ENCODE results near the gene NOP9.

Gene NOP9

DNA sequence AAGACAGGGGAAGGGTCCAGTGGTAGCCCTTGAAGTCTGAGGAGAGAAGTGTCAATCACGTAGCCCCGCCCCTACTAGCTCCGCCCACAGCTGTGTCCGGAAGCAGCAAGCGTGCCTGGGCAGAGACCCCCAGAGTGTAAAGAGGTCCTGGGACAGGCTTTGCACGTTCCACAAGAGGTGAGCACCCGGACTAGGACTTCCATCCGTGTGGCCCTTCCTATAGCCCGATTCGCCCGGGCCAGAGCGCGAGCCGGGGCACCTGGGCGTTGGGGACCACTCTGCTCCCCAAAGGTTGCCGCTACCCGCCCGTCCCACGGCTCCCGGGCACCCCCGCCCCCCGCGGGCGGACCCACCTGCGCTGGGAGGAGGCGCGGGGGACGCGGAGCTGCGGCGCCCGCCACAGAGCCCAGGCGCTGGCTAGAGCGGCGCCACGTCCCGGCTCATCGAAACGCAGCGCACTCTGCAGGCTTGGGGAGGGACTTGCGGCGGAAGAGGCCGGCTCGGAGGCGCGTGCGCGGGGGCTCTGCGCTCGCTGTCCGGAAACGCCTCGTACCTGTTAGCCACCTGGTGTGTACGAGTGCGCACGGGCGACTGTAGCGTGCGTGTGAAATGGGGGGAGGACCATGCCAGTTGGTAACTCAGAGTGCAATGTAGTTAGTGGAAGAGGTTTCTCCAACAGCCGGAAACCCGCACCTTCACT is 28.4 kb upstream of the NOP9 start, which contains the start of gene RABGGTA:
RABGGTA (minus strand) TSS at position 464 of the 700 bp plus-strand sequence. CDS start 482 bp downstream, outside the sequence.
- Histone ChIP-seq H3K79me2 (ENCODE audit: control insufficient read depth, insufficient read depth, low read length) (no peaks in the 10 kb centered on the region), H4K8ac (ENCODE audit: low read depth, low read length) (peak within 1 kb of the TSS; percentile 91), H3K79me1 (ENCODE audit: low read length) (no peaks in the 10 kb centered on the region), H3K27me3 (ENCODE audit: insufficient read depth, low read length, poor library complexity) (no peaks in the 10 kb centered on the region), H4K5ac (ENCODE audit: low read length) (no peak within 1 kb of the TSS), H3K9ac (ENCODE audit: low read length) (peak within 1 kb of the TSS; percentile 97), H3K18ac (ENCODE audit: low read length) (peak within 1 kb of the TSS; percentile 92), H3K4me3 (ENCODE audit: low read length) (peak within 1 kb of the TSS; percentile 71), H3K4me2 (ENCODE audit: low read length) (peak within 1 kb of the TSS; percentile 98), H2AK5ac (ENCODE audit: low read length) (no peak within 1 kb of the TSS), H3K23ac (ENCODE audit: low read length) (no peak within 1 kb of the TSS), H2BK120ac (ENCODE audit: low read depth, low read length) (peak within 1 kb of the TSS; percentile 32), H3K4ac (ENCODE audit: low read depth, low read length) (peak within 1 kb of the TSS; percentile 95), H3K56ac (ENCODE audit: low read length) (peak within 1 kb of the TSS; percentile 99), H3K4me1 (ENCODE audit: control insufficient read depth, low read depth, low read length) (no peaks in the 10 kb centered on the region), H3K36me3 (ENCODE audit: control insufficient read depth, insufficient read depth, low read length) (no peaks in the 10 kb centered on the region), H3K27ac (ENCODE audit: low read depth, low read length) (peak within 1 kb of the TSS; percentile 88), H2BK5ac (ENCODE audit: low read length) (peak within 1 kb of the TSS; percentile 93), H2BK15ac (replicated peaks; ENCODE audit: low read depth) (no peak within 1 kb of the TSS)
- peak; percentile 95 for DNase-seq
- no CpG with 5 or more reads among the region's 61 CpGs for WGBS (ENCODE audit: extremely low coverage, insufficient coverage, low lambda C conversion rate)

DNA sequence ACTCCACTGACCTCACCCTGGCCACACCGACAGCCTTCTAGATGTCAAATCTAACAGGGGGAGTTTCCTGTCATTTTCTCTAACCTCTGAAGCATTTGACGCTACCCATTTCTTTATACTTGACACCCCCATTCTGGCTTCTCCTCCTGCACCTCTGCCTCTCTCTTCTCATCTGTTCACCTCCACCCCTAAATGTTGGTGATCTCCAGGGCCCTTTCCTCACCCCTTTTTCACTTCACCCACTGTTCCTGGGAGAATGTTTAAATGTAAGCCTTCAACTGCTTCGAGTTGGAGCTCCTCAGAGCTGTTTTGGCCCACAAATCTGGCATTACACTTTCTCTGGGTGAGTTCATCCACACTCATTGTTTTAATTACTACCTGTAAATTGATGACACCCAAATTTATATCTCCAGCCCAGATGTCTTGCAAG is 27.8 kb upstream of the NOP9 start:
- DNase-seq: no peak
- Histone ChIP-seq H3K27ac (ENCODE audit: low read depth, low read length) (no peak overlapping the region), H3K9ac (ENCODE audit: low read length) (peak overlapping the region; percentile 63), H3K4me3 (ENCODE audit: low read length) (peak overlapping the region; percentile 60), H2AK5ac (ENCODE audit: low read length) (no peak overlapping the region), H4K5ac (ENCODE audit: low read length) (no peak overlapping the region), H3K4me2 (ENCODE audit: low read length) (peak overlapping the region; percentile 98), H2BK15ac (replicated peaks; ENCODE audit: low read depth) (no peak overlapping the region), H3K56ac (ENCODE audit: low read length) (peak overlapping the region; percentile 93), H3K79me2 (ENCODE audit: control insufficient read depth, insufficient read depth, low read length) (no peaks in the 10 kb centered on the region), H3K27me3 (ENCODE audit: insufficient read depth, low read length, poor library complexity) (no peaks in the 10 kb centered on the region), H3K4ac (ENCODE audit: low read depth, low read length) (no peak overlapping the region), H3K4me1 (ENCODE audit: control insufficient read depth, low read depth, low read length) (no peaks in the 10 kb centered on the region), H3K18ac (ENCODE audit: low read length) (no peak overlapping the region), H3K79me1 (ENCODE audit: low read length) (no peaks in the 10 kb centered on the region), H2BK120ac (ENCODE audit: low read depth, low read length) (no peak overlapping the region), H2BK5ac (ENCODE audit: low read length) (no peak overlapping the region), H4K8ac (ENCODE audit: low read depth, low read length) (no peak overlapping the region), H3K23ac (ENCODE audit: low read length) (no peak overlapping the region), H3K36me3 (ENCODE audit: control insufficient read depth, insufficient read depth, low read length) (no peaks in the 10 kb centered on the region)
- no CpG with 5 or more reads among the region's 3 CpGs for WGBS (ENCODE audit: extremely low coverage, insufficient coverage, low lambda C conversion rate)

DNA sequence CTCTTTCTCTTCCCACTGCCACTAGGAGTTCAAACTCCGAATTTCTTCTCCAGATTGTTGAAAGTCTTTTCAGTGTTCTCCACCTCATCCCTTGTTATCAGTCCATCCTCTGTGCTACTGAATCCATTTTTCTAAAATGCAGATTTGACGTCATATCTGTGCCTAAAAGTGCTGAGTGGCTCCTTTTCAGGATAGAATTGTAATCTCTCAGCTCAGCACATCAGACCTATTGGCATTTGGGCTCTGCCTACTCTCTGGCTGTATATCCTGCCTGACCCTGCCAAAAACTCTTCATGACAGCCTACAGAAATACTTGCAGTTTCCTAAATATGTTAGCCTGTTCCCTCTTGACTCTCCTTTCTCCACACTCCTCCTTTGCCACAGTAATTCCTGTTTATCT is 27.2 kb upstream of the NOP9 start:
- Histone ChIP-seq H3K79me2 (ENCODE audit: control insufficient read depth, insufficient read depth, low read length) (no peaks in the 10 kb centered on the region), H2BK120ac (ENCODE audit: low read depth, low read length) (no peak overlapping the region), H3K36me3 (ENCODE audit: control insufficient read depth, insufficient read depth, low read length) (no peaks in the 10 kb centered on the region), H2BK5ac (ENCODE audit: low read length) (no peak overlapping the region), H3K79me1 (ENCODE audit: low read length) (no peaks in the 10 kb centered on the region), H4K5ac (ENCODE audit: low read length) (no peak overlapping the region), H3K27me3 (ENCODE audit: insufficient read depth, low read length, poor library complexity) (no peaks in the 10 kb centered on the region), H3K56ac (ENCODE audit: low read length) (no peak overlapping the region), H3K4me3 (ENCODE audit: low read length) (no peak overlapping the region), H3K4me1 (ENCODE audit: control insufficient read depth, low read depth, low read length) (no peaks in the 10 kb centered on the region), H3K9ac (ENCODE audit: low read length) (no peak overlapping the region), H4K8ac (ENCODE audit: low read depth, low read length) (no peak overlapping the region), H3K18ac (ENCODE audit: low read length) (no peak overlapping the region), H3K27ac (ENCODE audit: low read depth, low read length) (no peak overlapping the region), H2BK15ac (replicated peaks; ENCODE audit: low read depth) (no peak overlapping the region), H3K23ac (ENCODE audit: low read length) (no peak overlapping the region), H3K4me2 (ENCODE audit: low read length) (no peak overlapping the region), H2AK5ac (ENCODE audit: low read length) (no peak overlapping the region), H3K4ac (ENCODE audit: low read depth, low read length) (no peak overlapping the region)
- no peak for DNase-seq
- no CpG with 5 or more reads among the region's 2 CpGs for WGBS (ENCODE audit: extremely low coverage, insufficient coverage, low lambda C conversion rate)

DNA sequence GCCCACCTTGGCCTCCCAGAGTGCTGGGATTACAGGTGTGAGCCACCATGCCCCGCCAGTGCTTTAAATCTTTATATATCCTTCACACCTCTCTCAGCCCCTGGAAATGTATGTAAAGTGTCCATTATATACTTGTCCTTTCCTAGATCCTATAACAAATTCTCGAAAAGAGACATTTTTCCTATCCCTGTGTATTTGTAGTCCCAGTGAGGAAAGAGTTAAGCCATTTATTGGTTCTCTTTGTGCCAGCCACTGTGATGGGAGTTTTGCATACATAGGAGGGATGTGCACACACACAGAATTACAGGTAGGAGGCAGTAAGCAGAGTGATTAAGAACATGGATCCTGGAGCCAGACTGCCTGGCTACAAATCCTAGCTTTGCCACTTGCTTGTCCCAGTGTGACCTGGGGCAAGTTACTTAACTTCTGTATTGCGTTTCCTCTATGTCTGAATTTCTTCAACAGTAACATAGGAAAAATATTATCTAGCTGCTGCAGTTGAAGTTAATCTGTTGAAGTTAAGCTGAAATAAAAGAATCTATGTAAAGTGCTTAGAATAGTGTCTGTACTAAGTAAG is 26.1 kb upstream of the NOP9 start:
- H3K56ac ChIP-seq (ENCODE audit: low read length): no peak overlapping the region
- no peak overlapping the region for H3K9ac ChIP-seq (ENCODE audit: low read length)
- no peak overlapping the region for H3K4ac ChIP-seq (ENCODE audit: low read depth, low read length)
- H3K4me2 ChIP-seq (ENCODE audit: low read length): no peak overlapping the region
- no peak overlapping the region for H2BK120ac ChIP-seq (ENCODE audit: low read depth, low read length)
- H3K36me3 ChIP-seq (ENCODE audit: control insufficient read depth, insufficient read depth, low read length): no peaks in the 10 kb centered on the region
- peak; percentile 29 for DNase-seq
- H3K79me1 ChIP-seq (ENCODE audit: low read length): no peaks in the 10 kb centered on the region
- H3K18ac ChIP-seq (ENCODE audit: low read length): no peak overlapping the region
- H2BK15ac ChIP-seq (replicated peaks; ENCODE audit: low read depth): no peak overlapping the region
- no peaks in the 10 kb centered on the region for H3K27me3 ChIP-seq (ENCODE audit: insufficient read depth, low read length, poor library complexity)
- H3K4me3 ChIP-seq (ENCODE audit: low read length): no peak overlapping the region
- H4K5ac ChIP-seq (ENCODE audit: low read length): no peak overlapping the region
- H3K27ac ChIP-seq (ENCODE audit: low read depth, low read length): no peak overlapping the region
- no peak overlapping the region for H4K8ac ChIP-seq (ENCODE audit: low read depth, low read length)
- H2BK5ac ChIP-seq (ENCODE audit: low read length): no peak overlapping the region
- no CpG with 5 or more reads among the region's 3 CpGs for WGBS (ENCODE audit: extremely low coverage, insufficient coverage, low lambda C conversion rate)
- H3K4me1 ChIP-seq (ENCODE audit: control insufficient read depth, low read depth, low read length): no peaks in the 10 kb centered on the region
- H3K23ac ChIP-seq (ENCODE audit: low read length): no peak overlapping the region
- no peak overlapping the region for H2AK5ac ChIP-seq (ENCODE audit: low read length)
- H3K79me2 ChIP-seq (ENCODE audit: control insufficient read depth, insufficient read depth, low read length): no peaks in the 10 kb centered on the region

DNA sequence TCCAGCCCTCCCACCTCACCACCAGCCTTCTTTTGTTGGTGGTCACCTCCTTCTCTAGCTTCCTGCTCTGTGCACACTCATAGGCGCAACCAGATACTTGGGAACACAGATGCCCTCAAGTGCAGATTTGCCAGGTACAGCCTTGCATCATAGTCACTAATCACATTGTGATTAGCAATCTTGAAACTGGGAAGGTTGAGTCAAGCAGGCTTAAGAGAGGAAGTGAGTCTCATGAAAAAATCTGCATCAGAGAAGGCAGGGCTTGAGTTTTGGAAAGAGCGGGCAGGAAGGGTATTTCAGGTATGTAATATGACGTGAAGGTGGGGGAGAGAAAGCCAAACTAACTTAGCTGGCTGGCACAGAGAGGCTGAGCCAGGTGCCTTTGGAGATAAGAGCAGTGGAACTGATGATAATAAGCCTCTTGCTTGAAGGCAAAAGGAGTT is 25.5 kb upstream of the NOP9 start:
- no peak overlapping the region for H3K4me3 ChIP-seq (ENCODE audit: low read length)
- no peak overlapping the region for H4K5ac ChIP-seq (ENCODE audit: low read length)
- no peaks in the 10 kb centered on the region for H3K4me1 ChIP-seq (ENCODE audit: control insufficient read depth, low read depth, low read length)
- peak; percentile 23 for DNase-seq
- H2BK5ac ChIP-seq (ENCODE audit: low read length): no peak overlapping the region
- H3K18ac ChIP-seq (ENCODE audit: low read length): no peak overlapping the region
- no peaks in the 10 kb centered on the region for H3K79me1 ChIP-seq (ENCODE audit: low read length)
- H3K4ac ChIP-seq (ENCODE audit: low read depth, low read length): no peak overlapping the region
- WGBS (ENCODE audit: extremely low coverage, insufficient coverage, low lambda C conversion rate): no CpG with 5 or more reads among the region's 3 CpGs
- no peaks in the 10 kb centered on the region for H3K79me2 ChIP-seq (ENCODE audit: control insufficient read depth, insufficient read depth, low read length)
- H3K56ac ChIP-seq (ENCODE audit: low read length): no peak overlapping the region
- H3K27ac ChIP-seq (ENCODE audit: low read depth, low read length): no peak overlapping the region
- H3K27me3 ChIP-seq (ENCODE audit: insufficient read depth, low read length, poor library complexity): no peaks in the 10 kb centered on the region
- no peak overlapping the region for H3K23ac ChIP-seq (ENCODE audit: low read length)
- H2AK5ac ChIP-seq (ENCODE audit: low read length): no peak overlapping the region
- no peak overlapping the region for H3K9ac ChIP-seq (ENCODE audit: low read length)
- no peak overlapping the region for H2BK15ac ChIP-seq (replicated peaks; ENCODE audit: low read depth)
- no peak overlapping the region for H4K8ac ChIP-seq (ENCODE audit: low read depth, low read length)
- no peak overlapping the region for H3K4me2 ChIP-seq (ENCODE audit: low read length)
- H2BK120ac ChIP-seq (ENCODE audit: low read depth, low read length): no peak overlapping the region
- H3K36me3 ChIP-seq (ENCODE audit: control insufficient read depth, insufficient read depth, low read length): no peaks in the 10 kb centered on the region
